ENCODE results near the gene ZBTB5.
"Not testable (repeated sequence)": the region's sequence is repeated elsewhere in the genome, so short reads cannot be mapped to it uniquely, and the experiment has no call there.

Gene ZBTB5

GRCh38 chr9:37486616-37487548, 21.6 kb upstream of the ZBTB5 start:
- DNase-seq (ENCODE audit: low read depth in 1 of 2, low spot score in 1 of 2): no peak

GRCh38 chr9:37486256-37486615, 21.0 kb upstream of the ZBTB5 start:
- no peak for DNase-seq (ENCODE audit: low read depth in 1 of 2, low spot score in 1 of 2)

- DNase-seq (ENCODE audit: low read depth in 1 of 2, low spot score in 1 of 2): peak; percentile 88 to 95
Observed at GRCh38 chr9:37485389-37486255, 20.4 kb upstream of the ZBTB5 start, which contains the start of gene POLR1E. POLR1E (plus strand) TSS chr9:37485948; CDS start chr9:37486048, 100 bp downstream.

GRCh38 chr9:37480759-37481158, 15.5 kb upstream of the ZBTB5 start:
- DNase-seq (ENCODE audit: low read depth in 1 of 2, low spot score in 1 of 2): no peak

GRCh38 chr9:37477987-37478619, 12.9 kb upstream of the ZBTB5 start:
- DNase-seq (ENCODE audit: low read depth in 1 of 2, low spot score in 1 of 2): not testable (repeated sequence)

- DNase-seq (ENCODE audit: low read depth in 1 of 2, low spot score in 1 of 2): not testable (repeated sequence)
Observed at GRCh38 chr9:37477443-37477842, 12.2 kb upstream of the ZBTB5 start.

GRCh38 chr9:37476930-37477329, 11.7 kb upstream of the ZBTB5 start:
- DNase-seq (ENCODE audit: low read depth in 1 of 2, low spot score in 1 of 2): no peak

- DNase-seq (ENCODE audit: low read depth in 1 of 2, low spot score in 1 of 2): no peak
Observed at GRCh38 chr9:37474438-37474837, 9.2 kb upstream of the ZBTB5 start.

- not testable (repeated sequence) for DNase-seq (ENCODE audit: low read depth in 1 of 2, low spot score in 1 of 2)
Observed at GRCh38 chr9:37473982-37474381, 8.7 kb upstream of the ZBTB5 start.

GRCh38 chr9:37471942-37472684, 6.9 kb upstream of the ZBTB5 start:
- DNase-seq (ENCODE audit: low read depth in 1 of 2, low spot score in 1 of 2): no peak

- DNase-seq (ENCODE audit: low read depth in 1 of 2, low spot score in 1 of 2): no peak
Observed at GRCh38 chr9:37468620-37469019, 3.4 kb upstream of the ZBTB5 start.

GRCh38 chr9:37467530-37467929, 2.3 kb upstream of the ZBTB5 start:
- not testable (repeated sequence) for DNase-seq (ENCODE audit: low read depth in 1 of 2, low spot score in 1 of 2)

GRCh38 chr9:37466037-37466709, 923 bp upstream of the ZBTB5 start:
- DNase-seq (ENCODE audit: low read depth in 1 of 2, low spot score in 1 of 2): no peak

GRCh38 chr9:37464426-37465248, 613 bp downstream of the ZBTB5 start:
- DNase-seq (ENCODE audit: low read depth in 1 of 2, low spot score in 1 of 2): peak; percentile 17 to 50

- DNase-seq (ENCODE audit: low read depth in 1 of 2, low spot score in 1 of 2): no peak
Observed at GRCh38 chr9:37464006-37464405, 1.2 kb downstream of the ZBTB5 start.

GRCh38 chr9:37456817-37457216, 8.4 kb downstream of the ZBTB5 start:
- DNase-seq (ENCODE audit: low read depth in 1 of 2, low spot score in 1 of 2): no peak

GRCh38 chr9:37455884-37456647, 9.2 kb downstream of the ZBTB5 start:
- DNase-seq (ENCODE audit: low read depth in 1 of 2, low spot score in 1 of 2): no peak

- DNase-seq (ENCODE audit: low read depth in 1 of 2, low spot score in 1 of 2): no peak
Observed at GRCh38 chr9:37454238-37454637, 11.0 kb downstream of the ZBTB5 start.

Data from activated T-helper 1 cell treated with anti-CD3 and anti-CD28 coated beads, Interleukin-2, amount 50 U/mL, for 16 hours (primary cell).